K562 (cell line): Measurements from ENCODE around the gene NEDD4L. TPM values are rescaled to one million over a fixed set of nuclear protein-coding genes. Genes with fewer than 3 reads are reported as not detected.

Source experiments
- BCL6 ChIP-seq: fragments of 250-450 bp; sonication (Bioruptor Pico); IDR thresholded peaks from 2 replicates; pipeline ENCODE4 v1.4.0; 2020
- CHD1 ChIP-seq: fragments of 200-600 bp; sonication (generic); IDR thresholded peaks from one replicate; pipeline ENCODE4 v1.6.1; 2012; ENCODE audit warnings: mild to moderate bottlenecking, moderate library complexity, low read length, inconsistent platforms
- E2F3 ChIP-seq: fragments of 250-450 bp; sonication (Bioruptor Pico); IDR thresholded peaks from 2 replicates; pipeline ENCODE4 v1.4.0; 2020; ENCODE audit warnings: mild to moderate bottlenecking
- ETV5 ChIP-seq: sonication (generic); formaldehyde crosslinking; IDR thresholded peaks from 2 replicates; pipeline ENCODE4 v1.4.0; 2020; ENCODE audit warnings: low read depth, mild to moderate bottlenecking, missing genetic modification reagents
- ETV6 ChIP-seq, 3 experiments: fragments of 150-350 bp in 1 of 3; sonication (generic) in 1 of 3; formaldehyde crosslinking in 1 of 3; IDR thresholded peaks; 2 replicates each; pipeline versions ENCODE4 v1.6.1 to v1.8.0; 2014 to 2022; ENCODE audit warnings: borderline replicate concordance in 2 of 3, low read depth in 2 of 3, antibody characterized with exemption in 1 of 3, low read length in 1 of 3, mild to moderate bottlenecking in 1 of 3, missing genetic modification reagents in 1 of 3
- GATAD2B ChIP-seq: fragments of 450-650 bp; IDR thresholded peaks from 2 replicates; pipeline ENCODE4 v1.6.1; 2017; ENCODE audit warnings: mild to moderate bottlenecking, borderline replicate concordance
- HDAC2 ChIP-seq: fragments of 450-650 bp; IDR thresholded peaks from 2 replicates; pipeline ENCODE4 v1.6.1; 2016; ENCODE audit warnings: mild to moderate bottlenecking
- HNRNPH1 ChIP-seq: fragments of 200-400 bp; formaldehyde crosslinking; optimal IDR thresholded peaks from 2 replicates; pipeline ENCODE3; 2017; ENCODE audit warnings: low read depth, mild to moderate bottlenecking, low read length, moderate library complexity
- IRF1 ChIP-seq: sonication (generic); formaldehyde crosslinking; IDR thresholded peaks from 2 replicates; pipeline ENCODE4 v1.8.0; 2022; ENCODE audit warnings: missing genetic modification reagents, mild to moderate bottlenecking, borderline replicate concordance
- MAFF ChIP-seq: IDR thresholded peaks from 2 replicates; pipeline ENCODE4 v1.6.1; 2012; ENCODE audit warnings: low read length, improper control_type of control experiment
- MNT ChIP-seq, 2 experiments: fragments of 450-650 bp; conservative IDR thresholded peaks; 2 replicates each; pipeline ENCODE4 v1.6.1; 2017; ENCODE audit warnings: mild to moderate bottlenecking in 2 of 2, moderate library complexity in 2 of 2
- NFYB ChIP-seq: IDR thresholded peaks from 2 replicates; pipeline ENCODE4 v1.6.1; 2011; ENCODE audit warnings: mild to moderate bottlenecking, moderate library complexity; ENCODE audit not compliant: insufficient read length; ENCODE audit errors: extremely low read depth
- NR2F6 ChIP-seq: fragments of 450-650 bp; formaldehyde crosslinking; IDR thresholded peaks from 2 replicates; pipeline ENCODE4 v1.4.0; 2020; ENCODE audit warnings: mild to moderate bottlenecking
- POLR2AphosphoS5 ChIP-seq: IDR thresholded peaks from 2 replicates; pipeline ENCODE4 v1.6.1; 2011; ENCODE audit warnings: mild to moderate bottlenecking, low read depth, low read length, moderate library complexity; ENCODE audit not compliant: control insufficient read depth, insufficient read depth
- RBM15 ChIP-seq: fragments of 200-400 bp; formaldehyde crosslinking; IDR thresholded peaks from 2 replicates; pipeline ENCODE4 v1.6.1; 2018; ENCODE audit warnings: mild to moderate bottlenecking, low read length, moderate library complexity; ENCODE audit not compliant: insufficient read depth
- STAT6 ChIP-seq: sonication (generic); formaldehyde crosslinking; IDR thresholded peaks from 2 replicates; pipeline ENCODE4 v1.8.1; 2023; ENCODE audit warnings: mild to moderate bottlenecking, missing genetic modification reagents
- TAF1 ChIP-seq: IDR thresholded peaks from 2 replicates; pipeline ENCODE4 v1.6.1; 2011; ENCODE audit warnings: mild to moderate bottlenecking, low read length, moderate library complexity; ENCODE audit not compliant: insufficient read depth, control insufficient read depth, severe bottlenecking; ENCODE audit errors: extremely low read depth
- XRCC5 ChIP-seq: fragments of 200-400 bp; formaldehyde crosslinking; IDR thresholded peaks from 2 replicates; pipeline ENCODE4 v1.6.1; 2017; ENCODE audit warnings: low read depth, mild to moderate bottlenecking, low read length
- ZNF165 ChIP-seq: fragments of 250-450 bp; sonication (Bioruptor Pico); IDR thresholded peaks from 2 replicates; pipeline ENCODE4 v1.4.0; 2020; ENCODE audit warnings: borderline replicate concordance
- ZNF699 ChIP-seq: fragments of 250-450 bp; sonication (Bioruptor Pico); IDR thresholded peaks from 2 replicates; pipeline ENCODE4 v1.8.0; 2021; ENCODE audit warnings: mild to moderate bottlenecking, moderate library complexity; ENCODE audit not compliant: insufficient replicate concordance
- polyA plus RNA-seq, 8 experiments: library from polyadenylated mRNA; depleted of rRNA in 4 of 8; stranded (reverse) in 5 of 8; unstranded in 3 of 8; fragments of >200 nt; fragmentation: Nextera tagmentation in 2 of 8; fragmentation: Illumina TruSeq in 1 of 8; extraction: Ambion mirVana in 2 of 8; extraction: Trizol in 1 of 8; gene quantifications; 2 replicates each; pipeline versions ENCODE4 v1.2.1 to v1.2.3, GENCODE V29; 2011 to 2014; ENCODE audit warnings: inconsistent platforms in 1 of 8, missing spikeins in 1 of 8
- total RNA-seq, 7 experiments: library from RNA; depleted of rRNA in 6 of 7; stranded (reverse); fragments of >200 nt in 6 of 7; fragmentation: Illumina TruSeq in 2 of 7; extraction: Trizol in 2 of 7; gene quantifications; 2 replicates each; pipeline versions ENCODE4 v1.2.1 to v1.2.3, GENCODE V29; 2011 to 2021; ENCODE audit warnings: low replicate concordance in 1 of 7
- TF ChIP-seq, protein P1 (sequence below): fragments of 450-650 bp; IDR thresholded peaks from 2 replicates; pipeline ENCODE4 v1.6.1; 2017; ENCODE audit warnings: mild to moderate bottlenecking, moderate library complexity

NEDD4L gene
- total and polyA plus RNA-seq, 9 of the 15 experiments (the other 6 are each of a cell fraction or from before 2014, with no cell fraction given), result 8.1 to 33.4 (median 19.9) TPM

DNA sequence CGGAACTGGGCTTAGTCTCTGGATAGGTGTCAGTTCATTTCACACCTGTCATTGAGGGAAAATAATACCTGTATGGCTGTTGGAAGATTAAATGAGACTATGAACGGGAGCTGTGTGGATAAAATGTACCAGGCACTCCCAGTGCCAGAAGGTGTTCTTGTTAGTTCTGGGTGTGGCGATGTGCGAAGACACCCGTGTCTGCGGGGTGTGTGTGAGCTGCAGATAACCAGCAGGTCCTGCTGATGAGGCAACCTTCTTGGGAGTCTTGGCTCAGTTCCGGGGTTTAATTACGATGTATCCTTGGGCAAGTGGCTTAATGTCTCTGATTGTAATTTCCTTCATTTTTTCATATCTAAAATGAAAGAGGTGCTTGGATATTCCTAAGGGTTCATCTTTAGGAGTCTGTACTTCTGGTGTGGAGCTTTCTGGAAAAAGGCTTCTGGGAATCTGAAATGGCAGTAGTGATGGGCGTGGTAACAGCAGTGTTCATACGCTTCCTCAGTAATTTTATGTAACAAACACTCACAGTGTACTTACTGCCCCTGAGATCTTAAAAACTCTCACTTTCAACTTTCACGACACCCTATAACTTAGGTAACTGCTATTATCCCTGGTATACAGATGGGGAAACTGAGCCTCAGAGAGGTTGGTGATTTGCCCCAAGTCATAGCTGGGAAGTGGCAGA is 35.0 kb downstream of the NEDD4L start (continued):
- TF ChIP-seq STAT6 (CRISPR knock-in tag) (no peak), TAF1 (peak; percentile 24), XRCC5 (no peak), MNT (conservative IDR thresholded peaks at IDR 0.05) (no peak), MAFF (peak; percentile 10; the same call in 1 of the 2 replicates), BCL6 (CRISPR knock-in tag) (no peak), ETV5 (CRISPR knock-in tag) (peak; percentile 72; the same call in 1 of the 2 replicates), E2F3 (CRISPR knock-in tag) (no peak), POLR2AphosphoS5 (peak; percentile 90), RBM15 (no peak), NFYB (no peak), HNRNPH1 (no peak), CHD1 (no peak), ZNF699 (CRISPR knock-in tag) (no peak), IRF1 (CRISPR knock-in tag) (no peak), NR2F6 (no peak), GATAD2B (peak; percentile 75; the same call in 1 of the 2 replicates), ETV6 (IDR thresholded peaks at IDR 0.05; ENCODE audit: borderline replicate concordance in 1 of 2, low read depth in 2 of 2, low read length in 1 of 2) (no peak), ETV6 (CRISPR knock-in tag; IDR thresholded peaks at IDR 0.05; ENCODE audit: borderline replicate concordance) (no peak), HDAC2 (peak; percentile 63; the same call in 1 of the 2 replicates), ZNF165 (no peak)
- TF ChIP-seq, protein P1, sequence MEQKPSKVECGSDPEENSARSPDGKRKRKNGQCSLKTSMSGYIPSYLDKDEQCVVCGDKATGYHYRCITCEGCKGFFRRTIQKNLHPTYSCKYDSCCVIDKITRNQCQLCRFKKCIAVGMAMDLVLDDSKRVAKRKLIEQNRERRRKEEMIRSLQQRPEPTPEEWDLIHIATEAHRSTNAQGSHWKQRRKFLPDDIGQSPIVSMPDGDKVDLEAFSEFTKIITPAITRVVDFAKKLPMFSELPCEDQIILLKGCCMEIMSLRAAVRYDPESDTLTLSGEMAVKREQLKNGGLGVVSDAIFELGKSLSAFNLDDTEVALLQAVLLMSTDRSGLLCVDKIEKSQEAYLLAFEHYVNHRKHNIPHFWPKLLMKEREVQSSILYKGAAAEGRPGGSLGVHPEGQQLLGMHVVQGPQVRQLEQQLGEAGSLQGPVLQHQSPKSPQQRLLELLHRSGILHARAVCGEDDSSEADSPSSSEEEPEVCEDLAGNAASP, result no peak
